ENCODE data around the gene YPEL2. TPM values are rescaled to one million over a fixed set of nuclear protein-coding genes. Genes with fewer than 3 reads are reported as not detected.

YPEL2 gene
- total RNA-seq, 1 experiment from 2014 or later: 6.1 TPM

DNA sequence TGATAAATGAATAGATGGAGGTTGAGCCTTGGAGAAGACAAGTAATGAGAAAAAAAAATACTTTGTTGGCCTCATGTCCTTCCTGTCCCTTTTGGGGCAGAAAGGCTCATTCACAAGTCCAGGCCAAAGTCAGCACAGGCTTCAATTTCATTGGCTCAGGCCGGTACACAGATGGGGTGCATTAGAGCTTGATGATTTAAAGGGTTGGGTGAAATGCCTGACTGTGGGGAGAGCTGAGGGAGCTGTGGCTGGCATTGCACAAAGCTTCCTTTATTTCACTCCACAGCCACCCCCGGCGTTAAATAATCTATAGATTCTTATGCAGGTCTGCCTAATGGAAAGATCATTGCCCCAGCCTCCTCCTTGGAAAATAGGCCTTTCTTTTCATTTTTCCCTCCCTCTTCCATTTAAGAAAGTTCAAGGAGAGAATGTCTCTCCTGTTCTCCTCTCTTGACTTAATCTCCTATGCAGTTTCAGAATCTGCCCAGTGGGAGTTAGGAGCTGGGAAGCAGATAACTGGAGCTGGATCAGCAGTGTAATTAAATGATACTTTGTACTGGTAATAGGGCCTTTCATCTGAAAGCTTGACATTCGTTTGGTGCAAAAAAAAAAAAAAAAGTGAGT lies 24.4 kb downstream of the YPEL2 start:
- Histone ChIP-seq H3K4me2 (ENCODE audit: low read depth, low read length, poor library complexity, severe bottlenecking) (no peak overlapping the region), H3K9me3 (ENCODE audit: low read length) (no peaks in the 10 kb centered on the region), H3K9ac (ENCODE audit: low read length) (no peak overlapping the region), H3K9me2 (replicated peaks; ENCODE audit: insufficient read depth, low read length) (no peaks in the 10 kb centered on the region), H3K79me2 (ENCODE audit: low read length) (no peaks in the 10 kb centered on the region), H4K20me1 (ENCODE audit: insufficient read depth, low read depth, low read length) (peaks cover 18% of the 10 kb centered on the region; the same call in 1 of the 2 replicates), H3K4me1 (ENCODE audit: low read length) (peaks cover 16% of the 10 kb centered on the region), H3K36me3 (ENCODE audit: insufficient read depth, low read length) (no peaks in the 10 kb centered on the region), H3K27me3 (ENCODE audit: low read length) (no peaks in the 10 kb centered on the region), H3K4me3 (ENCODE audit: low read length) (no peak overlapping the region), H2AFZ (ENCODE audit: low read length) (no peak overlapping the region), H3K27ac (ENCODE audit: low read length) (no peak overlapping the region)
- no peak for DNase-seq

DNA sequence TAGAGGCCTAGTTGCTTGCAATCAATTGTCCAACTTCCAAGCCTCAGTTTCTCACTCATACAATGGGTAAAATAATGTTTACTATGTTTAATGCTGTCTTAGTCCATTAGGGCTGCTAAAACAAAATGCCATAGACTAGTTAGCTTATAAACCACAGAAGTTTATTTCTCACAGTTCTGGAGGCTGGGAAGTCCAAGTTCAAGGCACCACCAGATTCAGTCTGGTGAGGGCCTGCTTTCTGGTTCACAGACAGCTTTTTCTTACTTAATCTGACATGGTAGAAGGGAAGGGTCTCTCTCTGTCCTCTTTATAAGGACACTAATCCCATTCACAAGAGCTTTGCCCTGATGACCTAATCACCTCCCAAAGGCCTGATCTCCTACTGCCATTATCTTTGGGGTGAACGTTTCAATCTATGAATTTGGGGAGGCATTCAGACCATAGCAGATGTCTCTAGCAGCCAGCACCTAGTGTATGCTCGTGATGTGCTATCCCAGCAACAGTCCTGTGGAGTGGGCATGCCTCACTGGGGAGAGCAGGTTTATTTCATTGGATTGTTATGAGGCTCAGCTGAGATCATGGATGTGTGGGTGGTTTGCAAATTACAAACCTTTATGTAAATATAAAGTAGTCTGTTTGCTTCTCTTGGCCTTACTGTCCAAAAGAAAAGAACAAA lies 25.2 kb downstream of the YPEL2 start:
- Histone ChIP-seq H3K36me3 (ENCODE audit: insufficient read depth, low read length) (no peaks in the 10 kb centered on the region), H3K4me2 (ENCODE audit: low read depth, low read length, poor library complexity, severe bottlenecking) (no peak overlapping the region), H4K20me1 (ENCODE audit: insufficient read depth, low read depth, low read length) (peaks cover 18% of the 10 kb centered on the region), H3K4me1 (ENCODE audit: low read length) (peaks cover 10% of the 10 kb centered on the region), H3K9ac (ENCODE audit: low read length) (no peak overlapping the region), H3K9me2 (replicated peaks; ENCODE audit: insufficient read depth, low read length) (no peaks in the 10 kb centered on the region), H3K27ac (ENCODE audit: low read length) (no peak overlapping the region), H3K4me3 (ENCODE audit: low read length) (no peak overlapping the region), H3K79me2 (ENCODE audit: low read length) (no peaks in the 10 kb centered on the region), H2AFZ (ENCODE audit: low read length) (no peak overlapping the region), H3K27me3 (ENCODE audit: low read length) (no peaks in the 10 kb centered on the region), H3K9me3 (ENCODE audit: low read length) (no peaks in the 10 kb centered on the region)
- DNase-seq: no peak

DNA sequence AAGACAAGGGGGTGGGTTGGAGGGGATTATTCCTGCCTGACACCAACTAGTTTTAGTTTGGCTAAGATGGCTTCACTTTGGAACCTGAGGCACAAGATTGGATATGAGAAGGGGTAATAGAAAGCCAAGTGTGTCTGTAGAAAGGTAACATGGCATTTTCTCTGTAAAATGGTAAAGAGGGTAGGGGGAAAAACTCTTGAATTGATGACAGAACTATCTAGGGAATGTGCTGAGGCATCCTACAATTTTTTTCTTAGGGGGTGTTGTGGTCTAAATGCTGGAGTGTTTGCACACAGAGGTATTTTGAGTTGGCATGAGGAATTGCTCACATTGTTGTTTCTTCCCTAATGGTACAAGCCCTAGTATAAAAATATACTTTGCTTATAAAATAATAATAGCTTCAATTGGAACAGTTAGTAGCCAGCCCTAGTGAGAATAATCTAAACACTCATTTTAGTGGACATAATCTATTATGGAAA lies 25.8 kb downstream of the YPEL2 start:
- Histone ChIP-seq H3K4me2 (ENCODE audit: low read depth, low read length, poor library complexity, severe bottlenecking) (no peak overlapping the region), H3K9ac (ENCODE audit: low read length) (no peak overlapping the region), H2AFZ (ENCODE audit: low read length) (no peak overlapping the region), H3K9me2 (replicated peaks; ENCODE audit: insufficient read depth, low read length) (no peaks in the 10 kb centered on the region), H3K9me3 (ENCODE audit: low read length) (no peaks in the 10 kb centered on the region), H3K36me3 (ENCODE audit: insufficient read depth, low read length) (no peaks in the 10 kb centered on the region), H4K20me1 (ENCODE audit: insufficient read depth, low read depth, low read length) (peaks cover 18% of the 10 kb centered on the region), H3K27me3 (ENCODE audit: low read length) (no peaks in the 10 kb centered on the region), H3K4me1 (ENCODE audit: low read length) (peaks cover 10% of the 10 kb centered on the region), H3K79me2 (ENCODE audit: low read length) (no peaks in the 10 kb centered on the region), H3K27ac (ENCODE audit: low read length) (no peak overlapping the region), H3K4me3 (ENCODE audit: low read length) (no peak overlapping the region)
- DNase-seq: no peak

DNA sequence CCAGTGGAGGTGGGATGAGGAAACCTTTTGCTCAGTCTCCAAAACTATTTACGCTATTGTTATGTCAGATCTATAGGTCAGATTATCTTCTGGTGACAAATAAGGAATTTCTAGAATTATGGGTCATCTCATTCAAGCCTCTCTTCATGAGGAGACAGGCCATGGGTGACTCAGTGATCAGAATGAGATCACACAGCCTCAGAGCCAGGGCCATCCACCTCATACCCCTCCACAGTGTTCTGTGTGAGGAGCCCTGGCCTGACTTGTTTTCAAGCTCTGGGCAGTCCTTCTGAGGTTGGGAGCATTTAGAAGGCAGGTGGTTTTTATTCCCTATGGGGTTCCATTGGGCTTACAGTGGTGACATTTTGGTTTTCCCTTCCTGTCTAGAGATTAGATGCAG lies 26.5 kb downstream of the YPEL2 start:
- H3K36me3 ChIP-seq (ENCODE audit: insufficient read depth, low read length): no peaks in the 10 kb centered on the region
- H3K4me1 ChIP-seq (ENCODE audit: low read length): peaks cover 12% of the 10 kb centered on the region
- no peak overlapping the region for H3K4me2 ChIP-seq (ENCODE audit: low read depth, low read length, poor library complexity, severe bottlenecking)
- DNase-seq: no peak
- H3K27me3 ChIP-seq (ENCODE audit: low read length): no peaks in the 10 kb centered on the region
- H3K9me2 ChIP-seq (replicated peaks; ENCODE audit: insufficient read depth, low read length): no peaks in the 10 kb centered on the region
- H3K4me3 ChIP-seq (ENCODE audit: low read length): no peak overlapping the region
- H4K20me1 ChIP-seq (ENCODE audit: insufficient read depth, low read depth, low read length): peaks cover 15% of the 10 kb centered on the region
- H3K27ac ChIP-seq (ENCODE audit: low read length): no peak overlapping the region
- H3K9me3 ChIP-seq (ENCODE audit: low read length): no peaks in the 10 kb centered on the region
- H3K79me2 ChIP-seq (ENCODE audit: low read length): no peaks in the 10 kb centered on the region
- H3K9ac ChIP-seq (ENCODE audit: low read length): no peak overlapping the region
- no peak overlapping the region for H2AFZ ChIP-seq (ENCODE audit: low read length)

DNA sequence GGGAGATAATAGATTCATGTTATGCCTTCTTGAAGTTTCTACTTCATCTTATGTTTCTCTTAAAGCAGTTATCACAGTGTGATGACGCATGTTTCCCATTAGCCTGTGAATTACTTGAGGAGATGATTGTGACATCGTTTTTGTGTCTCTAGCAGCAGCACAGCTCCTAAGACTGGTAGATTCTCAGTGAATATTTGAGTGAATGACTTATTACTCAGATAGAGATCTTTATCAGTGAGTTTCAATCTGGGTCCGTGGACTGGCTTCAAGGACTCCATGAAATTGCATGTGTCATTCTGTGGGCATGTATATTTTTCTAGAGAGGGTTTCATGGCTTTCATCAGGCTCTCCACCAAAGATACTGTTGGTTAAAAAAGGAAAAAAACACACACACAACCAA lies 29.9 kb downstream of the YPEL2 start:
- H3K79me2 ChIP-seq (ENCODE audit: low read length): no peaks in the 10 kb centered on the region
- H3K9me2 ChIP-seq (replicated peaks; ENCODE audit: insufficient read depth, low read length): no peaks in the 10 kb centered on the region
- H3K36me3 ChIP-seq (ENCODE audit: insufficient read depth, low read length): no peaks in the 10 kb centered on the region
- DNase-seq: no peak
- H4K20me1 ChIP-seq (ENCODE audit: insufficient read depth, low read depth, low read length): peaks cover 3% of the 10 kb centered on the region; the same call in 1 of the 2 replicates
- no peak overlapping the region for H2AFZ ChIP-seq (ENCODE audit: low read length)
- peaks cover 12% of the 10 kb centered on the region for H3K4me1 ChIP-seq (ENCODE audit: low read length)
- H3K4me2 ChIP-seq (ENCODE audit: low read depth, low read length, poor library complexity, severe bottlenecking): no peak overlapping the region
- H3K9ac ChIP-seq (ENCODE audit: low read length): no peak overlapping the region
- no peak overlapping the region for H3K27ac ChIP-seq (ENCODE audit: low read length)
- no peak overlapping the region for H3K4me3 ChIP-seq (ENCODE audit: low read length)
- no peaks in the 10 kb centered on the region for H3K27me3 ChIP-seq (ENCODE audit: low read length)
- H3K9me3 ChIP-seq (ENCODE audit: low read length): no peaks in the 10 kb centered on the region

- no peaks in the 10 kb centered on the region for H3K27me3 ChIP-seq (ENCODE audit: low read length)
- H3K36me3 ChIP-seq (ENCODE audit: insufficient read depth, low read length): no peaks in the 10 kb centered on the region
- peaks cover 12% of the 10 kb centered on the region for H3K4me1 ChIP-seq (ENCODE audit: low read length)
- no peaks in the 10 kb centered on the region for H3K79me2 ChIP-seq (ENCODE audit: low read length)
- peaks cover 3% of the 10 kb centered on the region; the same call in 1 of the 2 replicates for H4K20me1 ChIP-seq (ENCODE audit: insufficient read depth, low read depth, low read length)
- no peak overlapping the region for H3K4me3 ChIP-seq (ENCODE audit: low read length)
- no peak for DNase-seq
- H3K27ac ChIP-seq (ENCODE audit: low read length): no peak overlapping the region
- no peak overlapping the region for H3K4me2 ChIP-seq (ENCODE audit: low read depth, low read length, poor library complexity, severe bottlenecking)
- H2AFZ ChIP-seq (ENCODE audit: low read length): no peak overlapping the region
- H3K9me2 ChIP-seq (replicated peaks; ENCODE audit: insufficient read depth, low read length): no peaks in the 10 kb centered on the region
- no peaks in the 10 kb centered on the region for H3K9me3 ChIP-seq (ENCODE audit: low read length)
- H3K9ac ChIP-seq (ENCODE audit: low read length): no peak overlapping the region
Measured at GRCh38 chr17:59361916-59362810, 30.7 kb downstream of the YPEL2 start.

GRCh38 chr17:59362811-59363205 lies 31.4 kb downstream of the YPEL2 start:
- Histone ChIP-seq H3K9me2 (replicated peaks; ENCODE audit: insufficient read depth, low read length) (no peaks in the 10 kb centered on the region), H4K20me1 (ENCODE audit: insufficient read depth, low read depth, low read length) (peaks cover 3% of the 10 kb centered on the region; the same call in 1 of the 2 replicates), H3K79me2 (ENCODE audit: low read length) (no peaks in the 10 kb centered on the region), H3K4me1 (ENCODE audit: low read length) (peaks cover 12% of the 10 kb centered on the region), H3K9me3 (ENCODE audit: low read length) (no peaks in the 10 kb centered on the region), H3K9ac (ENCODE audit: low read length) (no peak overlapping the region), H3K4me3 (ENCODE audit: low read length) (no peak overlapping the region), H3K4me2 (ENCODE audit: low read depth, low read length, poor library complexity, severe bottlenecking) (no peak overlapping the region), H3K27me3 (ENCODE audit: low read length) (no peaks in the 10 kb centered on the region), H2AFZ (ENCODE audit: low read length) (no peak overlapping the region), H3K27ac (ENCODE audit: low read length) (no peak overlapping the region), H3K36me3 (ENCODE audit: insufficient read depth, low read length) (no peaks in the 10 kb centered on the region)
- DNase-seq: no peak

Measured in Karpas-422 (cell line).